Measurements from ENCODE around the gene ZMIZ1.

Gene ZMIZ1

DNA sequence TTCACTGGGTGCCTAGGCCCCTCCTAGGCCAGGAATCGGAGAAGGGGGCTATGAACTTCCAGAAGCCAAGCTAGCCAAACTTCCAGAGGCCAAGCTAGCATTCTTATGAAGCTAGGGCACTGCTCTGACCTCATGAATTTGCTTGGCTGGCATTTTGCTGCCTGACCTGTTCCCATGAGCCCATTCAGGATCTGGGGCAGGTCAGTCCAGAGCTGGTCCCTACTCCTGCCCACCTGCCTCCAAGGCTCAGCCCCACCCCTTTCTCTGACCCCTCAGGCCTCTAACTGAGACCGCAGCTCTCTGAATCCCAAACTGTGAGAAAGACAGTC is 277.2 kb downstream of the ZMIZ1 start:
- peaks cover 53 to 60% of the 10 kb centered on the region in 2 experiments for H3K4me1 ChIP-seq (ENCODE audit: control insufficient read depth in 1 of 2, insufficient read depth in 1 of 2, low read depth in 1 of 2, low read length in 1 of 2)
- H3K27ac ChIP-seq, result peak overlapping the region; percentile 74
- no peak overlapping the region for H3K4me3 ChIP-seq (ENCODE audit: low read depth in 1 of 2, low read length in 1 of 2)
- peaks cover 25% of the 10 kb centered on the region for H3K36me3 ChIP-seq
- no peaks in the 10 kb centered on the region for H3K27me3 ChIP-seq
- H3K9me3 ChIP-seq, result no peaks in the 10 kb centered on the region
- TF ChIP-seq, protein P1, sequence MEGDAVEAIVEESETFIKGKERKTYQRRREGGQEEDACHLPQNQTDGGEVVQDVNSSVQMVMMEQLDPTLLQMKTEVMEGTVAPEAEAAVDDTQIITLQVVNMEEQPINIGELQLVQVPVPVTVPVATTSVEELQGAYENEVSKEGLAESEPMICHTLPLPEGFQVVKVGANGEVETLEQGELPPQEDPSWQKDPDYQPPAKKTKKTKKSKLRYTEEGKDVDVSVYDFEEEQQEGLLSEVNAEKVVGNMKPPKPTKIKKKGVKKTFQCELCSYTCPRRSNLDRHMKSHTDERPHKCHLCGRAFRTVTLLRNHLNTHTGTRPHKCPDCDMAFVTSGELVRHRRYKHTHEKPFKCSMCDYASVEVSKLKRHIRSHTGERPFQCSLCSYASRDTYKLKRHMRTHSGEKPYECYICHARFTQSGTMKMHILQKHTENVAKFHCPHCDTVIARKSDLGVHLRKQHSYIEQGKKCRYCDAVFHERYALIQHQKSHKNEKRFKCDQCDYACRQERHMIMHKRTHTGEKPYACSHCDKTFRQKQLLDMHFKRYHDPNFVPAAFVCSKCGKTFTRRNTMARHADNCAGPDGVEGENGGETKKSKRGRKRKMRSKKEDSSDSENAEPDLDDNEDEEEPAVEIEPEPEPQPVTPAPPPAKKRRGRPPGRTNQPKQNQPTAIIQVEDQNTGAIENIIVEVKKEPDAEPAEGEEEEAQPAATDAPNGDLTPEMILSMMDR (IDR thresholded peaks at IDR 0.05), result no peak

- Histone ChIP-seq H3K4me1 (ENCODE audit: control insufficient read depth in 1 of 2, insufficient read depth in 1 of 2, low read depth in 1 of 2, low read length in 1 of 2) (peaks cover 54 to 64% of the 10 kb centered on the region in 2 experiments), H3K4me3 (ENCODE audit: low read depth in 1 of 2, low read length in 1 of 2) (peak overlapping the region; percentile 78 to 96), H3K27me3 (no peaks in the 10 kb centered on the region), H3K9me3 (no peaks in the 10 kb centered on the region), H3K36me3 (peaks cover 31% of the 10 kb centered on the region), H3K27ac (peak overlapping the region; percentile 100)
- TF ChIP-seq, protein P1 (IDR thresholded peaks at IDR 0.05), result no peak
Observed at GRCh38 chr10:79346388-79347225, 277.8 kb downstream of the ZMIZ1 start.

- peak within 1 kb of the TSS; percentile 100 for H3K27ac ChIP-seq
- H3K36me3 ChIP-seq, result peaks cover 39% of the 10 kb centered on the region
- H3K27me3 ChIP-seq, result no peaks in the 10 kb centered on the region
- TF ChIP-seq, protein P1 (IDR thresholded peaks at IDR 0.05), result peak; percentile 100
- H3K4me3 ChIP-seq (ENCODE audit: low read depth in 1 of 2, low read length in 1 of 2), result peak within 1 kb of the TSS; percentile 78 to 96
- H3K9me3 ChIP-seq, result no peaks in the 10 kb centered on the region
- peaks cover 61 to 72% of the 10 kb centered on the region in 2 experiments for H3K4me1 ChIP-seq (ENCODE audit: control insufficient read depth in 1 of 2, insufficient read depth in 1 of 2, low read depth in 1 of 2, low read length in 1 of 2)
Observed at GRCh38 chr10:79347226-79347893, 278.6 kb downstream of the ZMIZ1 start, which contains the start of gene PPIF. Gene PPIF (plus strand): TSS chr10:79347469. CDS start chr10:79347549, 80 bp downstream.

DNA sequence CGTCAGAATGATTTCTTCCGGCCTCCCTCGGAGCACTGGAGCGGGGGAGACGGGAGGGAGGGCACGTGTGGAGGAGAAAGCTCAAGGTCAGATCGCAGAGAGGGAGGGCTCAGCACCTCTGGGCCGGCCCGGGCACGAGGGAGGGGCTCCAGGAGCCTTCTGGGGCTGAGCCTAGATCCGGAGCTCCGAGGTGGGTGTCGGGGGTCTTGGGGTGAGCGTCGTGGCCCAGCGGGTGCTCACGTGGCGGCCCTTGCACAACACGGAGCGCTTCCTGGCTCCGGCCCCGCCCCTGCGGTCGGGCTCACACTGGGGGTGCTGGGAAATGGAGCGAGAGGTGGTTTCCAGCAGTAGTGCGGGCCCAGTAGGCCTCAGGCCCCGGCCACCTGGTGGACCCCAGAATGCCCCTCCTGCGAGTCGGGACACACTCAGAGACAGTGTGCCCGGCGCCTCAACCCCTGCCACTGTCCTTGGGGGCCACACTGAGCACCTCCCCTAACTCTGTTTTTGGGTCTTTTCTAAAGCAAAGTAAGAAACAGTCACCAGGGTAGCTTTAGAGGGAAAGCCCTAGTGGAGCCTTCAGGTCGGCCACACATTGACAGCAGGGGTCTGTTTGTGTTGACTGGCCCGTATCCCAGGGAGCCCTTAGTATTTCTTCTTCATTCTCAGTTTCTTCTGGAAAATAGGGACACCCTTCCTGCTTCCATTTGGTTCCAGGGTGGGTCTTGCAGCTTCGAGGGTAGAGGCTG is 279.3 kb downstream of the ZMIZ1 start:
- Histone ChIP-seq H3K27ac (peak overlapping the region; percentile 100), H3K4me3 (ENCODE audit: low read depth in 1 of 2, low read length in 1 of 2) (peak overlapping the region; percentile 78 to 96), H3K27me3 (no peaks in the 10 kb centered on the region), H3K36me3 (peaks cover 46% of the 10 kb centered on the region), H3K4me1 (ENCODE audit: control insufficient read depth in 1 of 2, insufficient read depth in 1 of 2, low read depth in 1 of 2, low read length in 1 of 2) (peaks cover 68 to 79% of the 10 kb centered on the region in 2 experiments), H3K9me3 (no peaks in the 10 kb centered on the region)
- TF ChIP-seq, protein P1 (IDR thresholded peaks at IDR 0.05), result peak; percentile 23

- H3K27me3 ChIP-seq, result no peaks in the 10 kb centered on the region
- H3K36me3 ChIP-seq, result peaks cover 51% of the 10 kb centered on the region
- peaks cover 74 to 84% of the 10 kb centered on the region in 2 experiments for H3K4me1 ChIP-seq (ENCODE audit: control insufficient read depth in 1 of 2, insufficient read depth in 1 of 2, low read depth in 1 of 2, low read length in 1 of 2)
- peak overlapping the region; percentile 100 for H3K27ac ChIP-seq
- no peaks in the 10 kb centered on the region for H3K9me3 ChIP-seq
- H3K4me3 ChIP-seq (ENCODE audit: low read depth in 1 of 2, low read length in 1 of 2), result peak overlapping the region; percentile 78 to 96
- TF ChIP-seq, protein P1 (IDR thresholded peaks at IDR 0.05), result no peak
Observed at GRCh38 chr10:79348640-79348988, 279.8 kb downstream of the ZMIZ1 start.

Measured in neutrophil (primary cell).